IMR-90 (cell line): ENCODE data around the gene ZNF532. TPM values are rescaled to one million over a fixed set of nuclear protein-coding genes. Genes with fewer than 3 reads are reported as not detected.

Source experiments
- ATAC-seq: fragments of 200-7000 bp; cut with Tn5 transposase; 2 replicates; pipeline ENCODE4 v1.9.1; 2020; ENCODE audit warnings: low read depth, mild to moderate bottlenecking, moderate library complexity
- BruUV-seq: library from RNA; stranded (reverse); fragments of 400-500 nt; replicated peaks from 2 replicates; lab custom pipeline; 2021; lab: Mats Ljungman, UMichigan
- CTCF ChIA-PET: fragments of 300-600 bp; formaldehyde crosslinking; extraction: SDS; loops from one replicate; lab custom pipeline; 2021; ENCODE audit warnings: antibody characterized with exemption; lab: Yijun Ruan, JAX
- POLR2A ChIA-PET: fragments of 300-600 bp; sonication (Branson Sonifier 250); formaldehyde crosslinking; loops from one replicate; lab custom pipeline; 2022; ENCODE audit warnings: antibody characterized with exemption; ENCODE audit not compliant: unreplicated experiment; lab: Charles Lee
- DNase-seq: peaks from one replicate; pipeline ENCODE4 v3.0.0; 2013
- H2AFZ ChIP-seq: replicated peaks from 2 replicates; pipeline ENCODE3; 2013; ENCODE audit warnings: low read length, mild to moderate bottlenecking; ENCODE audit not compliant: poor library complexity
- H2AK5ac ChIP-seq: 2 replicates; pipeline ENCODE4 v1.6.1; 2013; ENCODE audit warnings: low read depth, low read length, inconsistent platforms
- H2AK9ac ChIP-seq: replicated peaks from 2 replicates; pipeline ENCODE3; 2013; ENCODE audit warnings: mild to moderate bottlenecking, low read depth, low read length, moderate library complexity; ENCODE audit not compliant: poor library complexity
- H2BK120ac ChIP-seq: 2 replicates; pipeline ENCODE4 v1.6.1; 2013; ENCODE audit warnings: low read depth, low read length, inconsistent platforms
- H2BK15ac ChIP-seq: 3 replicates; pipeline ENCODE4 v1.6.1; 2013; ENCODE audit warnings: low read depth, low read length, inconsistent platforms
- H2BK20ac ChIP-seq: 2 replicates; pipeline ENCODE4 v1.6.1; 2013; ENCODE audit warnings: low read depth, mild to moderate bottlenecking, inconsistent platforms, low read length, moderate library complexity
- H2BK5ac ChIP-seq: 2 replicates; pipeline ENCODE4 v1.6.1; 2013; ENCODE audit warnings: mild to moderate bottlenecking, low read depth, low read length, inconsistent platforms; ENCODE audit not compliant: poor library complexity, severe bottlenecking
- H3K14ac ChIP-seq: replicated peaks from 2 replicates; pipeline ENCODE4 v1.6.1; 2013; ENCODE audit warnings: low read depth, low read length, inconsistent platforms
- H3K18ac ChIP-seq: 2 replicates; pipeline ENCODE4 v1.6.1; 2013; ENCODE audit warnings: low read depth, low read length, control low read depth
- H3K23ac ChIP-seq: 2 replicates; pipeline ENCODE4 v1.6.1; 2013; ENCODE audit warnings: low read depth, low read length, inconsistent platforms
- H3K27ac ChIP-seq: 2 replicates; pipeline ENCODE4 v1.5.1; 2013; ENCODE audit warnings: mild to moderate bottlenecking, control low read depth, low read length; ENCODE audit not compliant: insufficient read depth
- H3K27me3 ChIP-seq: 2 replicates; pipeline ENCODE4 v1.6.1; 2013; ENCODE audit warnings: low read length; ENCODE audit not compliant: control insufficient read depth, insufficient read depth
- H3K36me3 ChIP-seq: 2 replicates; pipeline ENCODE4 v1.6.1; 2013; ENCODE audit warnings: low read length, mixed read lengths; ENCODE audit not compliant: control insufficient read depth, insufficient read depth
- H3K4ac ChIP-seq: 2 replicates; pipeline ENCODE4 v1.6.1; 2013; ENCODE audit warnings: low read depth, low read length, inconsistent platforms
- H3K4me1 ChIP-seq: 2 replicates; pipeline ENCODE4 v1.6.1; 2013; ENCODE audit warnings: low read length, mixed read lengths; ENCODE audit not compliant: control insufficient read depth, insufficient read depth
- H3K4me2 ChIP-seq: 2 replicates; pipeline ENCODE4 v1.6.1; 2013; ENCODE audit warnings: low read depth, mild to moderate bottlenecking, control low read depth, low read length, moderate library complexity
- H3K4me3 ChIP-seq: 2 replicates; pipeline ENCODE4 v1.5.1; 2013; ENCODE audit warnings: low read depth, mild to moderate bottlenecking, control low read depth, low read length, moderate library complexity; ENCODE audit not compliant: insufficient read depth
- H3K56ac ChIP-seq: 2 replicates; pipeline ENCODE4 v1.6.1; 2013; ENCODE audit warnings: low read length, inconsistent platforms; ENCODE audit not compliant: insufficient read depth; ENCODE audit errors: extremely low read depth
- H3K79me1 ChIP-seq, 2 experiments: 2 replicates each; pipeline ENCODE4 v1.6.1; 2013; ENCODE audit warnings: low read length in 2 of 2, inconsistent platforms in 1 of 2, low read depth in 1 of 2
- H3K9ac ChIP-seq: 2 replicates; pipeline ENCODE4 v1.6.1; 2013; ENCODE audit warnings: low read depth, low read length, control low read depth
- H3K9me1 ChIP-seq: 2 replicates; pipeline ENCODE4 v1.6.1; 2013; ENCODE audit warnings: low read length, inconsistent platforms; ENCODE audit not compliant: insufficient read depth
- H3K9me3 ChIP-seq: 2 replicates; pipeline ENCODE4 v1.6.1; 2013; ENCODE audit warnings: low read length; ENCODE audit not compliant: control insufficient read depth, insufficient read depth
- H4K20me1 ChIP-seq: 2 replicates; pipeline ENCODE4 v1.6.1; 2013; ENCODE audit warnings: low read length, inconsistent platforms; ENCODE audit not compliant: insufficient read depth
- H4K5ac ChIP-seq: 2 replicates; pipeline ENCODE4 v1.6.1; 2013; ENCODE audit warnings: mild to moderate bottlenecking, low read depth, low read length, control low read depth
- H4K8ac ChIP-seq, 2 experiments: 2 replicates each; pipeline ENCODE4 v1.6.1; 2013; ENCODE audit warnings: low read depth in 2 of 2, low read length in 2 of 2, control low read depth in 1 of 2, inconsistent platforms in 1 of 2
- H4K91ac ChIP-seq: 2 replicates; pipeline ENCODE4 v1.6.1; 2013; ENCODE audit warnings: low read depth, low read length, inconsistent platforms; ENCODE audit not compliant: insufficient read depth
- BHLHE40 ChIP-seq: fragments of 150-350 bp; IDR thresholded peaks from 2 replicates; pipeline ENCODE4 v1.6.1; 2016; ENCODE audit warnings: mild to moderate bottlenecking, low read depth, low read length
- CEBPB ChIP-seq: IDR thresholded peaks from 2 replicates; pipeline ENCODE4 v1.6.1; 2012; ENCODE audit warnings: low read depth, low read length, improper control_type of control experiment
- CHD1 ChIP-seq: IDR thresholded peaks from 2 replicates; pipeline ENCODE4 v1.6.1; 2012; ENCODE audit warnings: low read depth, low read length, improper control_type of control experiment
- FOS ChIP-seq: fragments of 150-350 bp; IDR thresholded peaks from 2 replicates; pipeline ENCODE4 v1.6.1; 2016; ENCODE audit warnings: low read depth, low read length
- MAFK ChIP-seq: IDR thresholded peaks from 2 replicates; pipeline ENCODE4 v1.6.1; 2012; ENCODE audit warnings: low read depth, low read length, improper control_type of control experiment
- MAZ ChIP-seq: IDR thresholded peaks from 2 replicates; pipeline ENCODE4 v1.6.1; 2012; ENCODE audit warnings: low read depth, mild to moderate bottlenecking, low read length, improper control_type of control experiment, moderate library complexity, borderline replicate concordance
- MXI1 ChIP-seq: IDR thresholded peaks from 2 replicates; pipeline ENCODE4 v1.6.1; 2012; ENCODE audit warnings: low read depth, mild to moderate bottlenecking, low read length, moderate library complexity, borderline replicate concordance
- POLR2A ChIP-seq: IDR thresholded peaks from 2 replicates; pipeline ENCODE4 v1.6.1; 2012; ENCODE audit warnings: mild to moderate bottlenecking, low read depth, low read length
- RAD21 ChIP-seq: IDR thresholded peaks from 2 replicates; pipeline ENCODE4 v1.6.1; 2012; ENCODE audit warnings: low read length, improper control_type of control experiment
- RCOR1 ChIP-seq: IDR thresholded peaks from 2 replicates; pipeline ENCODE4 v1.6.1; 2012; ENCODE audit warnings: mild to moderate bottlenecking, low read length, improper control_type of control experiment; ENCODE audit not compliant: insufficient replicate concordance
- RFX5 ChIP-seq: IDR thresholded peaks from 2 replicates; pipeline ENCODE4 v1.8.0; 2012; ENCODE audit warnings: low read depth, mild to moderate bottlenecking, low read length, moderate library complexity
- SMC3 ChIP-seq: fragments of 150-350 bp; IDR thresholded peaks from 2 replicates; pipeline ENCODE4 v1.6.1; 2016; ENCODE audit warnings: low read depth, mild to moderate bottlenecking, antibody characterized with exemption, low read length, moderate library complexity
- WGBS, 2 experiments: methylation state at CpG; one replicate each; pipeline versions ENCODE4 v1.1.5 to v1.1.7; 2013; ENCODE audit warnings: missing lambda C conversion rate in 2 of 2; ENCODE audit not compliant: insufficient read length in 1 of 2; ENCODE audit errors: extremely low coverage in 2 of 2; 5-methylcytosine and 5-hydroxymethylcytosine counted together
- dilution Hi-C: fragments of 300-500 bp; cut with HindIII; formaldehyde crosslinking; loops from one replicate; pipeline ENCODE4 v1.14.3; 2018; ENCODE audit warnings: low sequenced_read_pairs; ENCODE audit not compliant: unreplicated experiment
- in situ Hi-C: fragments of 300-500 bp; cut with MboI; formaldehyde crosslinking; loops from 3 replicates; pipeline ENCODE4 v1.14.3; 2019; ENCODE audit warnings: low sequenced_read_pairs, inconsistent platforms, mixed read lengths
- intact Hi-C: fragments of 100-400 bp; cut with micrococcal nuclease; formaldehyde crosslinking; loops from 2 replicates; pipeline ENCODE4 v1.10.0; 2022
- polyA plus RNA-seq, 3 experiments: library from polyadenylated mRNA; depleted of rRNA; stranded (reverse); fragments of >200 nt; gene quantifications; 2 replicates each; pipeline ENCODE4 v1.2.3, GENCODE V29; 2012; ENCODE audit warnings: low replicate concordance in 1 of 3
- total RNA-seq: library from RNA; depleted of rRNA; stranded (reverse); fragments of >200 nt; gene quantifications from 2 replicates; pipeline ENCODE4 v1.2.3, GENCODE V29; 2012
- TF ChIP-seq, protein P1 (sequence below): fragments of 150-350 bp; IDR thresholded peaks from 2 replicates; pipeline ENCODE4 v1.6.1; 2016; ENCODE audit warnings: low read depth, mild to moderate bottlenecking, low read length, moderate library complexity, borderline replicate concordance
- TF ChIP-seq, protein P2 (sequence below): conservative IDR thresholded peaks from 2 replicates; pipeline ENCODE4 v1.5.1; 2012; ENCODE audit warnings: mild to moderate bottlenecking, low read depth, low read length, improper control_type of control experiment
- TF ChIP-seq, protein P3 (sequence below): fragments of 150-350 bp; IDR thresholded peaks from 2 replicates; pipeline ENCODE4 v1.6.1; 2017; ENCODE audit warnings: mild to moderate bottlenecking, antibody characterized with exemption, low read length, low read depth

ZNF532 gene
- total and polyA plus RNA-seq, 2 of the 4 experiments (the other 2 are of a cell fraction): 29.9 to 45.8 TPM

DNA sequence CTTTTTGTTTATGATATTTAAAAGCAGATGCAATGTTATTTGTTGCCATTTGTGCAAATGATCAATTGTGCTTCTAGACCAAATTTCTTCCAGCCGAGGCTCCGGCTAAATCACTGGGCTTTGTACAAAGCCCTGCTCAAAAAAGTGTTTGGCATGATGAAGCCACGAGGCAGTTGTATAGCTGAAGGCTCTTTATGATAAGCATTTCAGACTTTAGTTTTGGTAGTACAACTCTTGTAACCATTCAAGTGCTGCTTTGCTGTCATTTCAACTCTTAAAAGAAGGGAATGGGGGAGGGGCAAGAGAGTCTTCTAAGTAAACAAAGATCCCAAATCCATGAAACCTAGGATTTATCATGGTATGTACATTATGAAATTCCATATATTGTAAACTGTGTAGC, 3.3 kb upstream of the ZNF532 start:
- H2AFZ ChIP-seq: no peak overlapping the region
- POLR2A ChIA-PET: interaction anchor here (0.6 kb wide), 1 partner anchor 22 kb away, joined by 30 read pairs; no protein-coding TSS in a partner anchor
- intact Hi-C loops: no loop called here

More for the DNA sequence above, 3.3 kb upstream of the ZNF532 start:
- no peak overlapping the region for H2AK5ac ChIP-seq
- 0 out of 2 replicates have a peak overlapping the region, but pooled peaks have one; percentile 21 for H3K4me2 ChIP-seq
- WGBS, 2 experiments: no CpG with 5 or more reads among the region's 3 CpGs
- peak overlapping the region; percentile 42 for H2BK5ac ChIP-seq
- no peak overlapping the region for H3K4me3 ChIP-seq
- peaks cover 2% of the 10 kb centered on the region; the same call in 1 of the 2 replicates for H3K36me3 ChIP-seq
- no peak overlapping the region for H3K9ac ChIP-seq
- peaks cover 27 to 37% of the 10 kb centered on the region in 2 experiments for H3K79me1 ChIP-seq
- TF ChIP-seq POLR2A: no peak
- no peak for TF ChIP-seq SMC3
- no peak for TF ChIP-seq CEBPB
- no peak for TF ChIP-seq RCOR1
- TF ChIP-seq, protein P1, sequence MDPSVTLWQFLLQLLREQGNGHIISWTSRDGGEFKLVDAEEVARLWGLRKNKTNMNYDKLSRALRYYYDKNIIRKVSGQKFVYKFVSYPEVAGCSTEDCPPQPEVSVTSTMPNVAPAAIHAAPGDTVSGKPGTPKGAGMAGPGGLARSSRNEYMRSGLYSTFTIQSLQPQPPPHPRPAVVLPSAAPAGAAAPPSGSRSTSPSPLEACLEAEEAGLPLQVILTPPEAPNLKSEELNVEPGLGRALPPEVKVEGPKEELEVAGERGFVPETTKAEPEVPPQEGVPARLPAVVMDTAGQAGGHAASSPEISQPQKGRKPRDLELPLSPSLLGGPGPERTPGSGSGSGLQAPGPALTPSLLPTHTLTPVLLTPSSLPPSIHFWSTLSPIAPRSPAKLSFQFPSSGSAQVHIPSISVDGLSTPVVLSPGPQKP: no peak
- TF ChIP-seq, protein P2, sequence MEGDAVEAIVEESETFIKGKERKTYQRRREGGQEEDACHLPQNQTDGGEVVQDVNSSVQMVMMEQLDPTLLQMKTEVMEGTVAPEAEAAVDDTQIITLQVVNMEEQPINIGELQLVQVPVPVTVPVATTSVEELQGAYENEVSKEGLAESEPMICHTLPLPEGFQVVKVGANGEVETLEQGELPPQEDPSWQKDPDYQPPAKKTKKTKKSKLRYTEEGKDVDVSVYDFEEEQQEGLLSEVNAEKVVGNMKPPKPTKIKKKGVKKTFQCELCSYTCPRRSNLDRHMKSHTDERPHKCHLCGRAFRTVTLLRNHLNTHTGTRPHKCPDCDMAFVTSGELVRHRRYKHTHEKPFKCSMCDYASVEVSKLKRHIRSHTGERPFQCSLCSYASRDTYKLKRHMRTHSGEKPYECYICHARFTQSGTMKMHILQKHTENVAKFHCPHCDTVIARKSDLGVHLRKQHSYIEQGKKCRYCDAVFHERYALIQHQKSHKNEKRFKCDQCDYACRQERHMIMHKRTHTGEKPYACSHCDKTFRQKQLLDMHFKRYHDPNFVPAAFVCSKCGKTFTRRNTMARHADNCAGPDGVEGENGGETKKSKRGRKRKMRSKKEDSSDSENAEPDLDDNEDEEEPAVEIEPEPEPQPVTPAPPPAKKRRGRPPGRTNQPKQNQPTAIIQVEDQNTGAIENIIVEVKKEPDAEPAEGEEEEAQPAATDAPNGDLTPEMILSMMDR: no peak
- no peak for TF ChIP-seq RAD21
- TF ChIP-seq MAFK: no peak
- no peak for TF ChIP-seq MAZ
- no peak for TF ChIP-seq MXI1
- TF ChIP-seq FOS: no peak
- no peak for TF ChIP-seq RFX5
- TF ChIP-seq, protein P3, sequence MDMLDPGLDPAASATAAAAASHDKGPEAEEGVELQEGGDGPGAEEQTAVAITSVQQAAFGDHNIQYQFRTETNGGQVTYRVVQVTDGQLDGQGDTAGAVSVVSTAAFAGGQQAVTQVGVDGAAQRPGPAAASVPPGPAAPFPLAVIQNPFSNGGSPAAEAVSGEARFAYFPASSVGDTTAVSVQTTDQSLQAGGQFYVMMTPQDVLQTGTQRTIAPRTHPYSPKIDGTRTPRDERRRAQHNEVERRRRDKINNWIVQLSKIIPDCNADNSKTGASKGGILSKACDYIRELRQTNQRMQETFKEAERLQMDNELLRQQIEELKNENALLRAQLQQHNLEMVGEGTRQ: no peak
- TF ChIP-seq CHD1: no peak
- no peak for TF ChIP-seq BHLHE40
- H3K9me1 ChIP-seq: peaks cover 16% of the 10 kb centered on the region
- no peak overlapping the region; a peak in 1 of 4 replicates for H4K8ac ChIP-seq
- H3K27ac ChIP-seq: no peak overlapping the region
- no peak overlapping the region for H4K5ac ChIP-seq
- peak overlapping the region; percentile 4; the same call in 1 of the 2 replicates for H3K14ac ChIP-seq
- H2BK15ac ChIP-seq: no peak overlapping the region
- CTCF ChIA-PET: interaction anchor here (0.6 to 1.1 kb wide), 2 partner anchors 61 to 74 kb away, joined by 3 read pairs; no protein-coding TSS in a partner anchor
- H3K18ac ChIP-seq: no peak overlapping the region
- H4K91ac ChIP-seq: no peak overlapping the region
- no peak overlapping the region for H2AK9ac ChIP-seq
- in situ Hi-C loops (no loop called here), dilution Hi-C loops (no loop called here)
- no peaks in the 10 kb centered on the region for H4K20me1 ChIP-seq
- peaks cover 34% of the 10 kb centered on the region for H3K4me1 ChIP-seq
- peak overlapping the region; percentile 3; the same call in 1 of the 2 replicates for H3K23ac ChIP-seq
- 0 out of 2 replicates have a peak, but pooled peaks cover 2% of the 10 kb centered on the region for H3K9me3 ChIP-seq
- H3K4ac ChIP-seq: no peak overlapping the region; the same call in 1 of the 2 replicates
- peak overlapping the region; percentile 1 for H2BK120ac ChIP-seq
- no peaks in the 10 kb centered on the region for H3K27me3 ChIP-seq
- H2BK20ac ChIP-seq: no peak overlapping the region
- H3K56ac ChIP-seq: no peak overlapping the region
- ATAC-seq (no peak), DNase-seq (no peak)
- BruUV-seq: no TSS peak
